Osteocyte (in vitro differentiated cells): ENCODE measurements around the gene ACOXL. TPM values are rescaled to one million over a fixed set of nuclear protein-coding genes. Genes with fewer than 3 reads are reported as not detected.

Source experiments
- DNase-seq: peaks from one replicate; pipeline ENCODE4 v3.0.0; 2021; ENCODE audit warnings: mixed read lengths; ENCODE audit not compliant: unreplicated experiment; ENCODE audit errors: extremely low spot score
- H3K27ac Mint-ChIP-seq: one replicate; pipeline ENCODE4 v1.8.0; 2021; ENCODE audit warnings: mild to moderate bottlenecking, mixed read lengths; ENCODE audit not compliant: unreplicated experiment
- H3K27me3 Mint-ChIP-seq: one replicate; pipeline ENCODE4 v1.8.0; 2021; ENCODE audit warnings: mixed read lengths; ENCODE audit not compliant: unreplicated experiment
- H3K36me3 Mint-ChIP-seq: one replicate; pipeline ENCODE4 v1.8.0; 2021; ENCODE audit warnings: mixed read lengths; ENCODE audit not compliant: unreplicated experiment
- H3K4me1 Mint-ChIP-seq: one replicate; pipeline ENCODE4 v1.8.0; 2021; ENCODE audit warnings: mixed read lengths; ENCODE audit not compliant: unreplicated experiment
- H3K4me3 Mint-ChIP-seq: one replicate; pipeline ENCODE4 v1.8.0; 2021; ENCODE audit warnings: mild to moderate bottlenecking, moderate library complexity, mixed read lengths; ENCODE audit not compliant: unreplicated experiment
- H3K9me3 Mint-ChIP-seq: one replicate; pipeline ENCODE4 v1.8.0; 2021; ENCODE audit warnings: mixed read lengths; ENCODE audit not compliant: unreplicated experiment
- CTCF ChIP-seq: fragments of 200-600 bp; sonication (generic); IDR thresholded peaks from 2 replicates; pipeline ENCODE4 v1.5.0; 2021; ENCODE audit warnings: antibody characterized with exemption, mild to moderate bottlenecking, moderate library complexity
- total RNA-seq: library from RNA; stranded (reverse); gene quantifications from 2 replicates; pipeline ENCODE4 v1.2.1, GENCODE V29; 2021

ACOXL gene
- total RNA-seq, 1 donor from 2014 or later: not detected

GRCh38 chr2:110858993-110859701 lies 126.8 kb downstream of the ACOXL start:
- H3K36me3 Mint-ChIP-seq: no peaks in the 10 kb centered on the region
- H3K4me3 Mint-ChIP-seq: no peak overlapping the region
- TF ChIP-seq CTCF: no peak
- no peak overlapping the region for H3K27ac Mint-ChIP-seq
- H3K27me3 Mint-ChIP-seq: peaks cover 85% of the 10 kb centered on the region
- no peak for DNase-seq
- no peaks in the 10 kb centered on the region for H3K9me3 Mint-ChIP-seq
- H3K4me1 Mint-ChIP-seq: no peaks in the 10 kb centered on the region

- DNase-seq: no peak
- H3K27me3 Mint-ChIP-seq: peaks cover 84% of the 10 kb centered on the region
- no peaks in the 10 kb centered on the region for H3K36me3 Mint-ChIP-seq
- no peak overlapping the region for H3K27ac Mint-ChIP-seq
- H3K4me1 Mint-ChIP-seq: no peaks in the 10 kb centered on the region
- H3K4me3 Mint-ChIP-seq: no peak overlapping the region
- no peaks in the 10 kb centered on the region for H3K9me3 Mint-ChIP-seq
- TF ChIP-seq CTCF: no peak
Measured at GRCh38 chr2:110860630-110861029, 128.3 kb downstream of the ACOXL start.

GRCh38 chr2:110861616-110862260 lies 129.4 kb downstream of the ACOXL start:
- Mint-ChIP-seq H3K4me3 (no peak overlapping the region), H3K36me3 (no peaks in the 10 kb centered on the region), H3K4me1 (no peaks in the 10 kb centered on the region), H3K27ac (no peak overlapping the region), H3K27me3 (peaks cover 81% of the 10 kb centered on the region), H3K9me3 (no peaks in the 10 kb centered on the region)
- DNase-seq: no peak
- TF ChIP-seq CTCF: no peak

GRCh38 chr2:110863726-110864125 lies 131.4 kb downstream of the ACOXL start:
- Mint-ChIP-seq H3K4me3 (no peak overlapping the region), H3K27me3 (peaks cover 82% of the 10 kb centered on the region), H3K9me3 (no peaks in the 10 kb centered on the region), H3K4me1 (no peaks in the 10 kb centered on the region), H3K36me3 (no peaks in the 10 kb centered on the region), H3K27ac (no peak overlapping the region)
- TF ChIP-seq CTCF: no peak
- DNase-seq: peak; percentile 17

GRCh38 chr2:110864176-110864575 lies 131.8 kb downstream of the ACOXL start:
- Mint-ChIP-seq H3K27me3 (peaks cover 80% of the 10 kb centered on the region), H3K36me3 (no peaks in the 10 kb centered on the region), H3K4me3 (no peak overlapping the region), H3K27ac (no peak overlapping the region), H3K9me3 (no peaks in the 10 kb centered on the region), H3K4me1 (no peaks in the 10 kb centered on the region)
- TF ChIP-seq CTCF: no peak
- DNase-seq: peak; percentile 10
